ENCODE data around the gene ETV7.

The ETV7 gene

DNA sequence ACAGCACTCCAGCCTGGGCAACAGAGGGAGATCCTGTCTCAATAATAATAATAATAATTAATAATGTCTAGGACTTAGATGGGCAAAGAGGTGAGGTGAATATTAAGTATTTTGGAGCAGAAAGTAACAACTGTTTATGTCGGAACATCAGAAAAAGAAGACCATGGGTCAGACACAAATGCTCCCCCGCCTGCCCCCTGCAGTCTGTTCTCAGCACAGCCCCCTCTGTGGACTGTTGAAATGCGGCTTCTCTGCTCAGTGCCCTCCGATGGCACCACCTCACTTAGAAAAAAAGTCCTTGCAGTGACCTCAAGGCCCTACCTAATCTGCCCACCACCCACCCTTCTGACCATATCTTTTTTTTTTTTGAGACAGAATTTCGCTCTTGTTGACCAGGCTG lies 5.2 kb upstream of the ETV7 start:
- H3K4me2 ChIP-seq (ENCODE audit: low read depth, low read length, poor library complexity, severe bottlenecking), result no peak overlapping the region
- no peaks in the 10 kb centered on the region for H4K20me1 ChIP-seq (ENCODE audit: insufficient read depth, low read length, poor library complexity, severe bottlenecking)
- TF ChIP-seq EZH2phosphoT487 (IDR thresholded peaks at IDR 0.05; ENCODE audit: borderline replicate concordance) (no peak), CTCF (conservative IDR thresholded peaks at IDR 0.05; ENCODE audit: low read length) (peak; percentile 31; the same call in 1 of the 2 replicates)
- no peaks in the 10 kb centered on the region for H3K4me1 ChIP-seq (ENCODE audit: insufficient read depth, low read length, poor library complexity, severe bottlenecking)
- no peaks in the 10 kb centered on the region for H3K9me3 ChIP-seq (ENCODE audit: insufficient read depth, low read depth, low read length)
- no peak overlapping the region for H3K9ac ChIP-seq (ENCODE audit: low read depth, low read length, poor library complexity, severe bottlenecking)
- H3K79me2 ChIP-seq (ENCODE audit: insufficient read depth, low read length), result no peaks in the 10 kb centered on the region
- H3K4me3 ChIP-seq (ENCODE audit: low read length, poor library complexity, severe bottlenecking), result no peak overlapping the region
- no peaks in the 10 kb centered on the region for H3K27me3 ChIP-seq (ENCODE audit: insufficient read depth, low read length, poor library complexity, severe bottlenecking)
- no peaks in the 10 kb centered on the region for H3K36me3 ChIP-seq (ENCODE audit: insufficient read depth, low read length)
- no peaks in the 10 kb centered on the region for H3F3A ChIP-seq (ENCODE audit: low read depth)
- H3K9me2 ChIP-seq (replicated peaks; ENCODE audit: low read depth, low read length), result no peaks in the 10 kb centered on the region
- H2AFZ ChIP-seq (ENCODE audit: low read length), result no peak overlapping the region

- H3K4me2 ChIP-seq (ENCODE audit: low read depth, low read length, poor library complexity, severe bottlenecking), result no peak overlapping the region
- H2AFZ ChIP-seq (ENCODE audit: low read length), result no peak overlapping the region
- H3K4me3 ChIP-seq (ENCODE audit: low read length, poor library complexity, severe bottlenecking), result no peak overlapping the region
- H3K9me2 ChIP-seq (replicated peaks; ENCODE audit: low read depth, low read length), result no peaks in the 10 kb centered on the region
- no peaks in the 10 kb centered on the region for H3F3A ChIP-seq (ENCODE audit: low read depth)
- H3K9ac ChIP-seq (ENCODE audit: low read depth, low read length, poor library complexity, severe bottlenecking), result no peak overlapping the region
- H3K79me2 ChIP-seq (ENCODE audit: insufficient read depth, low read length), result no peaks in the 10 kb centered on the region
- no peak for TF ChIP-seq EZH2phosphoT487 (IDR thresholded peaks at IDR 0.05; ENCODE audit: borderline replicate concordance)
- no peak for TF ChIP-seq CTCF (conservative IDR thresholded peaks at IDR 0.05; ENCODE audit: low read length)
- no peaks in the 10 kb centered on the region for H3K9me3 ChIP-seq (ENCODE audit: insufficient read depth, low read depth, low read length)
- H3K27me3 ChIP-seq (ENCODE audit: insufficient read depth, low read length, poor library complexity, severe bottlenecking), result no peaks in the 10 kb centered on the region
- no peaks in the 10 kb centered on the region for H4K20me1 ChIP-seq (ENCODE audit: insufficient read depth, low read length, poor library complexity, severe bottlenecking)
- no peaks in the 10 kb centered on the region for H3K4me1 ChIP-seq (ENCODE audit: insufficient read depth, low read length, poor library complexity, severe bottlenecking)
- H3K36me3 ChIP-seq (ENCODE audit: insufficient read depth, low read length), result no peaks in the 10 kb centered on the region
Measured at GRCh38 chr6:36389353-36389752, 1.9 kb upstream of the ETV7 start.

- Histone ChIP-seq H2AFZ (ENCODE audit: low read length) (peak overlapping the region; percentile 63; the same call in 1 of the 2 replicates), H3K27me3 (ENCODE audit: insufficient read depth, low read length, poor library complexity, severe bottlenecking) (no peaks in the 10 kb centered on the region), H3F3A (ENCODE audit: low read depth) (no peaks in the 10 kb centered on the region), H3K4me1 (ENCODE audit: insufficient read depth, low read length, poor library complexity, severe bottlenecking) (no peaks in the 10 kb centered on the region), H3K79me2 (ENCODE audit: insufficient read depth, low read length) (no peaks in the 10 kb centered on the region), H3K36me3 (ENCODE audit: insufficient read depth, low read length) (no peaks in the 10 kb centered on the region), H3K9me2 (replicated peaks; ENCODE audit: low read depth, low read length) (no peaks in the 10 kb centered on the region), H3K9ac (ENCODE audit: low read depth, low read length, poor library complexity, severe bottlenecking) (no peak overlapping the region), H3K4me3 (ENCODE audit: low read length, poor library complexity, severe bottlenecking) (no peak overlapping the region), H3K9me3 (ENCODE audit: insufficient read depth, low read depth, low read length) (no peaks in the 10 kb centered on the region), H3K4me2 (ENCODE audit: low read depth, low read length, poor library complexity, severe bottlenecking) (no peak overlapping the region), H4K20me1 (ENCODE audit: insufficient read depth, low read length, poor library complexity, severe bottlenecking) (no peaks in the 10 kb centered on the region)
- TF ChIP-seq CTCF (conservative IDR thresholded peaks at IDR 0.05; ENCODE audit: low read length) (no peak), EZH2phosphoT487 (IDR thresholded peaks at IDR 0.05; ENCODE audit: borderline replicate concordance) (no peak)
Measured at GRCh38 chr6:36386495-36387439, 702 bp downstream of the ETV7 start.

Data from Loucy (cell line).